ENCODE measurements around the gene INCENP.

Gene INCENP

DNA sequence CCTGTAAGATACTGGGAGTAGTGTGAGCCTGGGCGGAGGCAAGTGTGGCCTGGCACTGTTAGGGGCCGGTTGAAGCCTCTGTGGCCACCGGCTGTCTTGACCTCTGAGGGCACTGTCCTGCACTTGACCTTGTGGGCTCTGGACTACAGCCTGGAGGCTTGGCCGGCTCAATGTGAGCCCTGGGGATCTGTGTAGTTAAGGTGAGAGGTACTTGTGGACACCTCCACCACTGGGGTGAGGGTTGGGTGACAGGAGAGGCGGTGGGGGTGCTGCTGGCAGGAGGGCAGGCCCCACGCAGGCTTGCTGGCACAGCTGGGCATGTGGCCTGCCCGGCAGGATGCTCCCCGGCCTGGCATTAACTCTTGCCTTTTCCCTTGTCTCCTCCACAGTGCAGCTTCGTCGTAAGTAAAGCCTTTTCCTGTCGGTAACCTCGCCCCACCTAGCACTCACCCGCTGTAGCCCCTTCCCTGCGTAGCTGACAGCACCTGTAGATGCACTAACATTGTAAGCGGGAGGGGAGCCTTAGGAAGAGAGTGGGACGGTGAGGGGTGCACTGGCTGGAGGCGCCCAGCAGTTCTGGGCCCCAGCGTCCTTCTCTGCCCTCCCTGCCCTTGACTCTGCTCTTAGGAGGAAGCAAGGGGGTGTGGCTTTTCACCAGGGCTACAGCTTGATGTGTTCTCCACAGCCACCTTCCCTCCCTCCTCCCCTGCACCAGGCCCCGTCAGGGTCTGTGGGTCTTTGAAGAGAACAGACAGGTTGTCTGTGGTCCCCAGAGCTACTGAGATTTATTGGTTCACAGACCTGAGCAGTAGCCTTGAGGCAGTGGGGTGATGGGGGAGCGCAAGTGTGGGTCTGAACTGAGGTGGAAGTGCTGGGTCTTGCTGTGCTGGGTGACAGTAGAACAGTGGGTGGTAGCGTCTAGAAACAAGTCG is 17.6 kb downstream of the INCENP start:
- no peak for DNase-seq (ENCODE audit: low read depth in 2 of 2)

DNA sequence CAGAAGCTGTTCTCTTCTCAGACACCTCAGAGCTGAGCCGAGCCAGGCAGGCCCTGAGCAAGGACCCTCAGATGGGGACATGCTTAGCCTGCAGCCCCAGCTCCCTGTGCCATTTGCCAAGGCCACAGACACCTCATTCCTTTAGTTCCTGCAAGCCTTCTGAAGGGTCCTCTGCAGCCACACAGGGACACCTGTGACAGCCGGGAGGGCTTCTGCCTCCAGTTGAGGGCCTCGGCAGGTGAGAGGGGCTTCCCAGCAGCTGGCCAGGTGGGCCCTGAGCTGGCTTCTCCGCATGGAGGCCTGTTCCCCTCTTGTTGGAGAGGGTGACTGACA is 18.2 kb downstream of the INCENP start:
- DNase-seq (ENCODE audit: low read depth in 2 of 2) = no peak

DNA sequence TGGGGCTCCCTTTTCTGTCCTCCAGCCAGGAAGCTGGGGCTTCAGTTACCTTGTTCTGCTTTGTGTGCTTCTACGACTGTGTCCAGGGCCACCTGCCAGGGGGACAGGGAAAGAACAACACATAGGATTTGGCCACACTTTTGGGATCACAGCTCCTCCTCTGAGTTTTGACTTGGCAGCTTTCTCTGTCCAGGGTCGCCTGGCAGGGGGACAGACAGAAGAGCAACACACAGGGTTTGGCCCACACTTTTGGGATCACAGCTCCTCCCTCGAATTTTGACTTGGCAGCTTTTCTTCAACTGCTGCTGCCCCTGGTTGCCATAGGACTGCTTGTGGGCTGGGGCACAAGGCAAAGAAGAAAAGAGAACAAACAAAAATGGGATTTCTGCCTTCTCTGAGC is 19.1 kb downstream of the INCENP start:
- no peak for DNase-seq (ENCODE audit: low read depth in 2 of 2)

DNA sequence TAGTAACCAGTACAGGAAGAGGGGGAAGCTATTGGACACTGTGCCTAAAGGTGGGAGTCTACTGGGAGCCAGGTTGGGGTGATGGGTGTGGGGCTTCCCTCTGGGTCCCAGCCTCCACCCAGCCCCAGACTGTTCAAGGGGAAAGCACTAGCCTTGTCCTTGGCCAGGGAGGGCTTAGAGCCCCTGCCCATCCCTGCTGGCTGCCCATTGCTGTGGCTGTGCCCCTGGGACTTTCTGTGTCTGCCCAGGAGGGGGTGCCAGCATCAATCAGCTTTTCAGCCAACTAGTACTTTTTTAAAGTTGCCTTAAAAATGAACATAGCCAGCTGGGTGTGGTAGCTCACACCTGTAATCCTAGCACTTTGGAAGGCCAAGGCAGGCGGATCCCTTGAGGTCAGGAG is 19.9 kb downstream of the INCENP start:
- DNase-seq (ENCODE audit: low read depth in 2 of 2) = no peak

DNA sequence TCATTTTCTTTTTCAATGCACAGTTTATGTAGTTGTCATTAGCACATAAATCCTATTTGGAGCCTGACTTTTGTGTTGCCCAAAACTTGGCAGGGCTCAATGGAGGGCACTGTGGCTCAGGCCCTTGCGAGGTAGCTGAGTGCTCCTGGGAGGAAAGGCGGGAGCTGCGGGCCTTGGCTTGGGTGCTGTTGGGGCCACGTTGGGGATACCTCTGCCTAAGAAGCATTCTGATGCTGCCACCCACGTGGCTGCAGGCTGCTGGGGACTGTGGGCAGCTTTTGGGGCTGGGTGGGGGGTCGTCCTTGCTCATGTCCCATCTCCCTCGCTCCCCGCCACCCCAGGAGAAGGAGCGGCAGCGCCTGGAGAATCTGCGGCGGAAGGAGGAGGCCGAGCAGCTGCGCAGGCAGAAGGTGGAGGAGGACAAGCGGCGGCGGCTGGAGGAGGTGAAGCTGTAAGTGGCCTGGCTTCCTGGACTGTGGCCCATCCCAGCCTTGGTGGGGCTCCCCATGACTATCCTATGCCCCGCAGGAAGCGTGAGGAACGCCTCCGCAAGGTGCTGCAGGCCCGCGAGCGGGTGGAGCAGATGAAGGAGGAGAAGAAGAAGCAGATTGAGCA is 20.9 kb downstream of the INCENP start:
- DNase-seq (ENCODE audit: low read depth in 2 of 2) = no peak

DNA sequence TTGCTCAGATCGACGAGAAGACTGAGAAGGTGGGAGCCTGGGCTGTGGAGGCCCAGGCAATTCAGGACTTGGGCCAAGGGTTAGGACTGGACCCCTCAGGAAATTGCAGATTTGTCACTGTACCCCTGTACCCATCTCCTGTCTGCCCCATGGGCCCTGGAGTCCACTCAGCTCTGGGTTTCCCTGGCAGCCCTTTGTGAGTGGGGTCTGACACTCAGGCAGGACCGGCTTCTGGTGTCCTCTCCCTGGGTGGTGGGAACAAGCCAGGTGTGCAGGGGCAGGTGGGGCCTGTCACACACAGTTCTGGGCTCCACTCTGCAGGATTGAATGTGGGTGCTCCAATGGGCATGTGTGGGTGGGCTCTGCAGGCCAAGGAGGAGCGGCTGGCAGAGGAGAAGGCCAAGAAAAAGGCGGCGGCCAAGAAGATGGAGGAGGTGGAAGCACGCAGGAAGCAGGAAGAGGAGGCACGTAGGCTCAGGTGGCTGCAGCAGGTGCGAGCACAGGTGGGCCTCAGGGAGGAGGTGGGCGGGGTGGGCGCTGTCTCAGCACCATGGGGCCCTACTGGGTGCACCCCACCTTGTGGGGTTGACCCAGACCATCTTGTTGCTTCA is 21.6 kb downstream of the INCENP start:
- DNase-seq (ENCODE audit: low read depth in 2 of 2) = no peak

DNA sequence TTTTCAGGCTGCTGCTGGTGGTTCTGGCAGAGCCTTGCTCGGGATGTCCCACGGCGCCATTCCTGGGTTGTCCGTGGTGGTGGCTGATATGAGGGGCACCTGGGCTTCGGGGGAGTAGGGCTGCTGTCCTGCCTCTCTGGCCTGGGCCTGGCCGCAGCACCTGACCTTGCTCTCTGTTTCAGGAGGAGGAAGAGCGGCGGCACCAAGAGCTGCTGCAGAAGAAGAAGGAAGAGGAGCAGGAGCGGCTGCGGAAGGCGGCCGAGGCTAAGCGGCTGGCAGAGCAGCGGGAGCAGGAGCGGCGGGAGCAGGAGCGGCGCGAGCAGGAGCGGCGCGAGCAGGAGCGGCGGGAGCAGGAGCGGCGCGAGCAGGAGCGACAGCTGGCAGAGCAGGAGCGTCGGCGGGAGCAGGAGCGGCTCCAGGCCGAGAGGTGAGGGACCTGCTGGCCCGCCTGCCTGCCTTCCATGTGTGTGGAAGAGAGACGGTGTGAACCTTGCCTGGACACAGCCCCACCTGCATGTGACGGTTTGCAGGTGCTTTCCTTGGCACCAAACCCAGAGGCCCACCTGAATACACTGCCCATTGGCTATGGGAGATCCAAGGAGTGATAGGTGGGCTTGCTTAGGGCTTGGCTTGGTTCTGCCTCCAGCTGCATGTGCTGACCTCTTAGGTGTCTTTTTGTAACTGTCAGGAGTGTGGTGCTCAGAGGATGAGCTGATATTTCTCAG is 22.8 kb downstream of the INCENP start:
- DNase-seq (ENCODE audit: low read depth in 2 of 2) = no peak

DNA sequence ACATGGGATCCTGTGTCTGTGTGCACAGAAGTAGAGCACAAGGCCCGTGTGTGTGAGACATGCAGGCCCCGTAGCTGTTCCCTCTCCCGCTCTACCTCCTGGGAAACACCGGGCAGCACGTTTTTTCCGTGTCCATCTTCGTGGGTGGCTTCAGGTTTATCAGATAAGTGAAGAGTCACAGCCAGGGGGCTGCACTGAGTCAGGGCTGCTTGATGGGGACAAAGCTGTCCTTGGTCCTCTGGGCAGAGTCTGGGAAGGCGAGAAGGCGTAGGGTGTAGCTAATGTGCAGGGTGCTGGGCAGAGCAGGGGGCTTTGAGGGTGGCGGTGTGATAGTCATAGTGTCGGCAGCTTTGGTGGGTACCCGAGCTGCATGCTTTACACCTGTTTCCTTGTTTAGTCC is 23.7 kb downstream of the INCENP start:
- DNase-seq (ENCODE audit: low read depth in 2 of 2) = no peak

DNA sequence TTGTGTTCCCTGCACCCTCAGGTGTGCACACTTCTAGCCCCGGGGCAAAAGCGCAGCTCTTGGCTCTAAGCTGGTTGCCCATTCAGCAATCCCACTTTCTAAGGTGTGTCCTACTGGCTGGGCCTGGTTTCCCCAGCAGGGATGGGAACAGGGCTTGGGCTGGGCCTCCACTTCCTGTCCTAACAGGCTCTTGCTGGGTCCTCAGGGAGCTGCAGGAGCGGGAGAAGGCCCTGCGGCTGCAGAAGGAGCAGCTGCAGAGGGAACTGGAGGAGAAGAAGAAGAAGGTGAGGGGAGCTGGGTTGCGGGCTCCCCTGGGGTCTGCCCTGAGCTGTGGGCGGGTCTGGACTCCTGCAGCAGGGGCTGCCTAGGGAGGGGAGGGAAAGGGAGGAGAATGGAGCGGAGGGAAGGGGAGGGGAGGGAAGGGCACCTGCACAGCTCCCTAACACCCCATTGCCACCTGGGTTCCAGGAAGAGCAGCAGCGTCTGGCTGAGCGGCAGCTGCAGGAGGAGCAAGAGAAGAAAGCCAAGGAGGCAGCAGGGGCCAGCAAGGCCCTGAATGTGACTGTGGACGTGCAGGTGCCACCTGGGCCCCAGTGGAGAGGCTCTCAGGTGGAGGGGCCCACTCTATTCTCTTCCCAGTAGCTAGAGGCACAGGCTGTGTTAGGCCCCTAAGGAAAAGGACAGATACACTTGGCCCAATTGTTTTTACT is 24.6 kb downstream of the INCENP start:
- DNase-seq (ENCODE audit: low read depth in 2 of 2) = no peak

DNA sequence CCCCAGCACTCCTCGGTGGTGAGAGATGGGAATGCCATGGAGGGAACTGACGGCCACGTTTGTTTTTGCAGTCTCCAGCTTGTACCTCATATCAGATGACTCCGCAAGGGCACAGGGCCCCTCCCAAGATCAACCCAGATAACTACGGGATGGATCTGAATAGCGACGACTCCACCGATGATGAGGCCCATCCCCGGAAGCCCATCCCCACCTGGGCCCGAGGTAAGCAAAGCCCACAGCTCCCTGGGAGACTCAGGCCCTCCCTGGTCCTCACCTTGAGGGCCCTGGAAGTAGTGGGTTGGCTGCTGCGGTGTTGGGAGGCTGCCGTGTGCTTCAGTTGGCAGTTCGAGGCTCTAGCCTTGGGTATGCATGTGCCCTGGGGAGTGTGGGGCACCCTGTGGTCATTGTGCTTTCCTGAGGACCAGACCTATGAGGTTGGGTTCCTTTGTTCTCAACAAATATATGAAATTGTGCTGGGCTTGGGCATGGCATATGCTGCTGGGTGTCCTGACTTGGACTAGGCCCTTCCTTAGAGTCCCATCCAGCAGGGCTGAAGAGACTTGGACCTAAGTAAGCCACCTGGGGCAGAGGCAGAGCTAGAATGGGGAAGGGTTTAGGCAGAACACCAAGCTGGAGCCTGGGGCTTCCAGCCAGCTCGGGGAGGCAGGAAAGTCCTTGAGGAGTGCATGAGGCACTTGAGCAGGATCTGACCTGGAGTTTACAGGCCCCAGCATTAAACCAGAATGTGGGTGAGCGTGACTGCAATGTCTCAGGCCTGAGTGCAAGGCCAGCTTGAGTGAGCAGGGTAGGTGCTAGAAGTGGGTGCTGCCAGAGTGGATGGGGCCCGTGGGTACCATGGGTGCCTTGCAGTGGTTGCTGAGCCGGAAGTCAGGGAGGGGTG is 26.4 kb downstream of the INCENP start:
- DNase-seq (ENCODE audit: low read depth in 2 of 2) = no peak

DNA sequence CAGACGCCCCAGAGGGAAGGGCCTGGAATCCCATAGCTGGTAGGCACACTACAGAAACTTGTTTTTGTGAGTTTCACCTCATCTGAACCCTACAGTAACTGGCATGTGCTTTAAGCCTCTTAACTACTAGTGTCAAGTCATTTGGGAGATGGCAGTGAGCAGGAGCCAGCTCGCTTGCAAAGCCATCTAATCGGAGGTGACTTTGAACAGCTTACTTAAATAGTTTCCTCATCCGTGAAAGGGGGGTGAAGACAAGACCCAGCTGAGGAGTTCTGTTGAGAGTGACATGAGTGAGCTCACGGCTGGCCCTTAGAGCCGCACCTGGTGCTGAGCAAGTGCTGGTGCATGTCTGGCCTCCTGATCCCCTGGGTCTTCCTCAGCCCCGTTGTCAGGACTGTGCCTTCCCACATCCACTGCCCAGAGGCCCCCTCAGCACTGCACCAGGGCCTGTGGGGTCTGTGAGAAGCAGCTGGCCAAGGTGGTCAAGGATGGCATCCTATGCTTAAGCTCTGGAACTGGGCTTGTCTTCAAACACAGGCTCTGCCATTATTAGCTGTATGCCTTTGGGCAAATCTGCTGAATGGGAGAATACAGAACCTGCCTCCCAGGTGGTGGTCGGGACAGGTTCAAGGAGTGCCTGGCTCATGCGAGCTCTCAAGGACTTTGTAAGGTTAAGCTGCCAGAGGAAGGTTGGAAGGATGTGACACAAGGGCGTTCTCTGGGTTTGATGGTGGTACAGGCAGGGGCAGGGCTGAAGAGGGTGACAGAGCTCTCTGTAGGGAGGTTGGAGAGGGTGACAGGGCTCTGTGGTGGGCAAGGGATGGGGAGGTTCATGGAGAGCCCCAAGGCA is 27.3 kb downstream of the INCENP start:
- DNase-seq (ENCODE audit: low read depth in 2 of 2) = no peak

DNA sequence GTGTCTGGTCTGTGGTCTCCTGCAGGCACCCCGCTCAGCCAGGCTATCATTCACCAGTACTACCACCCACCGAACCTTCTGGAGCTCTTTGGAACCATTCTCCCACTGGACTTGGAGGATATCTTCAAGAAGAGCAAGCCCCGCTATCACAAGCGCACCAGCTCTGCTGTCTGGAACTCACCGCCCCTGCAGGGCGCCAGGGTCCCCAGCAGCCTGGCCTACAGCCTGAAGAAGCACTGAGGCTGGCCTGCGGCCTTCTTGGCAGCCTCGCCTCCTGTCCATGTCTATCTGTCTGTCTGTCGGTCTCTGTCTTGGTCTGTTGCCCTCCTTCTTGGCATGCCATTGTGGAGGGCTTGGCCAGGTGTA is 27.9 kb downstream of the INCENP start:
- DNase-seq (ENCODE audit: low read depth in 2 of 2) = no peak

DNA sequence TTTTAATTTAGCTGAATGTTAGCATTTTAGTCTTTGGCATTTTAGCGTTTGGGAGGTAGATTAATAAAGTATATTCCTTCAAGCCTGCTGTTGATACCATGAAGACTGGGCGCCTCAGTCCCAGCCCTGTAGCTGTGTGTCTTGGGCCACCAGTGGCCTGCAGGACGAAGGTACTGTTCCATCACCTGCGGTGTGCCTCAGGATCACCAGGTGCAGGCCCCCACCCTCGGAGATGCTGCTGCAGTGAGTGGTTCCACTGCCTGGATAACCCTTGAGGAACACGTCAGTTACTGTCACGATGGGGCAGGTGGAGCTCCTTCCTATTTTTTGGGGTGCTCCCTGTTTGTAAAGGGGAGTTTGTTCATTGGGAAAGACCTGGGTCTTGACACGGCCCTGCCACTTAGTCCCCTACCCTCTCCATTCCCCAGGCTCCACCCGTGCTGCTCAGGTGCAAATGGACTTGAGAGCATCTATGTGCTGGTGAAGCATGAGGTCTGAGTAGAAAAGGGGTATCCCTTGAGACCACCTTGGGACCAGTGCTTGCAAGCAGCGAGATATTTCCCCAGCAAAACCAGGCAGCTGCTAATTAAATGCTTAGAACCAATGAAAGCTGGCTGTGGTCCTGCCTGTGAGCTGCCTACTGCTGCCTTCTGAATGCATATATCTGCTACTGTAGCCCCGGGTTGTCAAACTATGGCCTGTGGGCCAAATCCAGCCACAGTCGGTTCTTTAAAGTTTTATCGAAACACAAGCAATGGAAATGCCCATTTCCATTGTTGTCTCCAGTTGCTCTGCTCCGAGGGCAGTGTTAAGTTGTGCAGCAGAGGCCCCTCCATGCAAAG is 28.7 kb downstream of the INCENP start:
- DNase-seq (ENCODE audit: low read depth in 2 of 2) = no peak

DNA sequence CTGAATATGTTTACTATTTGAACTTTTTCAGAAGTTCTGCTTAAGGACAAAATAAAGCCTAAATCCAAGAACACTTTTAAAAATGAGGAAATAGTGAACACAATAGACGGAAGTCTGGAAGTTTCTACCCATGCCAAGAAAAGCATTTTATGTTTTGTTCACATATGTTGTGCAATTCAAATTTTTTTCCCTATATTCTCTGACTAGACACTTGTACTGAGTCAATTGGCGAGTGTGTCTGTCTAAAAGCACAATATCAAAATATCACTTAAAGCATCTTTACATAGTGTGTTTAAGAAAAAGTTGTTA is 29.2 kb downstream of the INCENP start:
- DNase-seq (ENCODE audit: low read depth in 2 of 2) = no peak

DNA sequence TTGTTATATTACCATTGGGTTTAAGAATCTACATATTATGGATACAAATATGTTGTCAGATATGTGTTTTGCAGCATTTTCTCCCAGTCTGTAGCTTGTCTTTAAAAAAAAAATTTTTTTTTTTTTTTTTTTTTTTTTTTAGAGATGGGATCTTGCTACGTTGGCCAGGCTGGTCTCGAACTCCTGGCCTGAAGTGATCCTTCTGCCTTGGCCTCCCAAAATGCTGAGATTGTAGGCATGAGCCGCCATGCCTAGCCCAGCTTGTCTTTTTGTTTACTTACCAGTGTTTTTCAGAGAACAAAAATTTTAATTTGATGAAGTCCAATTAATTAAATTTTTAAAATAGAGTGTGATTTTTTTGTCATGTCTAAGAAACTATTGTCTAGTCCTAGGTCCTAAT is 29.8 kb downstream of the INCENP start:
- DNase-seq (ENCODE audit: low read depth in 2 of 2) = no peak

DNA sequence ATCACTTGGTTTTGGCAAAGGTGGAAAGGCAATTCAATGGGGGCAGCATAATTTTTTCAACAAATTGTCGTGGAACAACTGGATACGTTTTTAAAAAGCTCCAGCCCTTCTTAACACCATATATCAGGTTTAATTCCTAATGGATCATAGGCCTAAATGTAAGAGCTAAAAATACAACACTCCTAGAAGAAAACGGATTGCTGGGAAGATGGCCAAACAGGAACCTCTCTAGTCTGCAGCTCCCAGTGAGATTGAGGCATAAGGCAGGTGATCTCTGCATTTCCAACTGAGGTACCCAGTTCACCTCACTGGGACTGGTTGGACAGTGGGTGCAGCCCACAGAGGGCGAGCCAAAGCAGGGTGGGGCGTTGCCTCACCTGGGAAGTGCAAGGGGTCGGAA is 33.8 kb downstream of the INCENP start:
- DNase-seq (ENCODE audit: low read depth in 2 of 2) = no peak

DNA sequence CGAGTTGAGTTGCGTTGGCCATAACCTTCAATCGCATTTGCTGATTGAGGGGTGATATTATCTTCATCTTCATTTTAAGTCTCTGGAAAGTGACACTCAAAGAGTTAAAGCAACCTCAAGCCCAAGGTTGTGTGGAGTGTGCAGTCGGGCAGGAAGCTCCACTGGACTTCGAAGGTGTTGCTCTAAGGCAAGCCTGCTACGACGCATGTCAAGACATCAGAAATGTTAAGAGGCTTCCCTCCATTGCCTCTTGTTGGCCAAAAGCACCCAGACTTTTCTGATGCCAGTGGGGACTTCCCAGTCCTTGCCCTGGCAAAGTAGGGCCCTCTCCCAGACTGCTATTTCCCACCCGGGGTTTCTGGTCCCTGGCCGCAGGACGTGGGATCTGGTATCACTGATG is 42.6 kb downstream of the INCENP start:
- no peak for DNase-seq (ENCODE audit: low read depth in 2 of 2)

DNA sequence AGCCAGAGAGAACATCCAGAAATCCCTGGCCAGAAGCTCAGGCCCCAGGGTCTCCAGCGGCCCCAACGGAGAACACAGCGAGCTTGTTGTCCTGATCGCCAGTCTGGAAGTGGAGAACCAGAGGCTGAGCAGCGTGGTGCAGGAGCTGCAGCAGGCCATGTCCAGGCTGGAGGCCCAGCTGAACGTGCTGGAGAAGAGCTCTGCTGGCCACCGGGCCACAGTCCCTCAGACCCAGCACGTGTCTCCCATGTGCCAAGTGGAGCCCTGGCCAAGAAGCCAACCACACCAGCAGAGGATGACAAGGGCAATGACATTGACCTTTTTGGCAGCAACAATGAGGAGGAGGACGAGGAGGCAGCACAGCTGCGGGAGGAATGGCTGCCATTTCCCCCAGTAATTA is 45.6 kb downstream of the INCENP start:
- no peak for DNase-seq (ENCODE audit: low read depth in 2 of 2)

DNA sequence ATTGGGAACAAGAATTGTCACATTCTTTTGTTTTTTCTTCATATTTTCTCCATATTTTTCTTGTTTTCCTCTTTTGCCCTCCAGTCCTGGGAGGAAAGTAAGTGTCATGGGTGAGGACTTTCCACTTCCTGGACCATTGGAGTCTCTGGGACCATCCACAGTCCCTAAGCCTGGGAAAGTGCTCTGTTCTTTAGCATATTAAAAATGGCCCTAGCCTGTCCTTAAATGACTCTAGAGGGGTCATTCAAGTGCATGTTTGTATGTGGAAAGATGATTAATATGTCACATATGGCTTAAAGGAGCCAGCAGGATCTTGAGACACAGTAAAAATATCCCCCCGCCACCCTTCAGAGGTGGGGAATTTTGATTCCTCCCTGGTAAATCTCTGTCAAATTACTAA is 46.1 kb downstream of the INCENP start:
- no peak for DNase-seq (ENCODE audit: low read depth in 2 of 2)
